ENCODE measurements around the gene KCNA2.

GRCh38 chr1:110636149-110636935, 30.2 kb upstream of the KCNA2 start:
- no peak for TF ChIP-seq CTCF (IDR thresholded peaks at IDR 0.05)
- no peak for TF ChIP-seq POLR2A (IDR thresholded peaks at IDR 0.05)
